ENCODE results near the gene PEA15. TPM values are rescaled to one million over a fixed set of nuclear protein-coding genes. Genes with fewer than 3 reads are reported as not detected.

PEA15 gene
- total and polyA plus RNA-seq, 10 of the 15 experiments (the other 5 are each of a cell fraction or from before 2014, with no cell fraction given): 15.1 to 269 (median 65.6) TPM

- ChIA-PET CTCF (interaction anchor here (0.7 to 4.5 kb wide), 11 partner anchors 9 to 182 kb away, joined by 3 to 50 read pairs (median 4); no protein-coding TSS in a partner anchor), SMC1A (ENCODE audit: uncharacterized antibody, unreplicated experiment) (interaction anchor here (0.7 to 2.3 kb wide), 7 partner anchors 11 to 182 kb away, joined by 3 to 32 read pairs (median 5); no protein-coding TSS in a partner anchor), RAD21 (ENCODE audit: unreplicated experiment) (interaction anchor here (1.1 to 10.6 kb wide), 3 partner anchors 10 to 58 kb away, joined by 3 to 89 read pairs (median 11); no protein-coding TSS in a partner anchor), POLR2A (no interaction called here)
- Histone ChIP-seq H3K27me3 (replicated peaks in 1 of 2; ENCODE audit: control insufficient read depth in 2 of 2, insufficient read depth in 2 of 2, low read length in 1 of 2) (peaks cover 0 to 3% of the 10 kb centered on the region in 2 experiments; a peak in 1 of 4 replicates), H3K27ac (ENCODE audit: control insufficient read depth, insufficient read depth) (no peak overlapping the region), H3K9ac (ENCODE audit: control insufficient read depth, insufficient read depth, low read length) (no peak overlapping the region), H3K36me3 (ENCODE audit: control insufficient read depth in 2 of 2, insufficient read depth in 2 of 2, low read length in 1 of 2) (no peaks in the 10 kb centered on the region), H2AFZ (ENCODE audit: control insufficient read depth, low read depth, low read length) (no peak overlapping the region), H3K79me2 (ENCODE audit: control insufficient read depth, insufficient read depth, low read length) (no peaks in the 10 kb centered on the region), H3K9me3 (replicated peaks; ENCODE audit: control insufficient read depth, insufficient read depth, low read length) (no peaks in the 10 kb centered on the region), H3K4me3 (no peak overlapping the region), H4K20me1 (ENCODE audit: control insufficient read depth, insufficient read depth) (no peaks in the 10 kb centered on the region), H3K4me1 (ENCODE audit: control insufficient read depth, insufficient read depth, low read length) (peaks cover 17% of the 10 kb centered on the region), H3K4me2 (ENCODE audit: control insufficient read depth, insufficient read depth) (no peak overlapping the region)
- no TSS peak for BruUV-seq (replicated peaks)
- in situ Hi-C loops (cut with MboI): loop anchor here (5.0 kb wide), 2 partner anchors 58 to 98 kb away; no protein-coding TSS in a partner anchor
- FAIRE-seq (no peak), DNase-seq (ENCODE audit: low read depth, low spot score) (no peak), ATAC-seq (no peak)
- intact Hi-C loops (cut with micrococcal nuclease; ENCODE audit: unreplicated experiment): loop anchor here (5.0 kb wide), 1 partner anchor 413 kb away; no protein-coding TSS in a partner anchor
- WGBS (ENCODE audit: insufficient coverage, insufficient replicate concordance, low lambda C conversion rate, missing lambda C conversion rate): 42% methylated on average over 2 of the region's 2 CpGs
- TF ChIP-seq CBX3 (IDR thresholded peaks at IDR 0.05; ENCODE audit: borderline replicate concordance, low read depth) (no peak), CEBPZ (IDR thresholded peaks at IDR 0.05; ENCODE audit: low read depth, low read length) (no peak), NKRF (conservative IDR thresholded peaks at IDR 0.05) (no peak), MTA3 (IDR thresholded peaks at IDR 0.05; ENCODE audit: borderline replicate concordance, low read length) (no peak), REST (IDR thresholded peaks at IDR 0.05; ENCODE audit: low read depth, low read length) (no peak), POLR2A (IDR thresholded peaks at IDR 0.05; ENCODE audit: low read depth, low read length) (no peak), ATF7 (IDR thresholded peaks at IDR 0.05; ENCODE audit: low read depth) (no peak), PBX3 (IDR thresholded peaks at IDR 0.05; ENCODE audit: insufficient replicate concordance, low read depth, low read length) (no peak), ASH2L (IDR thresholded peaks at IDR 0.05; ENCODE audit: borderline replicate concordance, low read depth) (no peak), NFYB (IDR thresholded peaks at IDR 0.05; ENCODE audit: insufficient read depth, low read depth, low read length) (no peak), IRF5 (IDR thresholded peaks at IDR 0.05; ENCODE audit: borderline replicate concordance) (no peak), RB1 (IDR thresholded peaks at IDR 0.05; ENCODE audit: borderline replicate concordance) (no peak)
Measured at GRCh38 chr1:160194737-160195059, 10.5 kb upstream of the PEA15 start.

Measured in GM12878 (cell line).